ENCODE measurements around the gene SERPINA5. TPM values are rescaled to one million over a fixed set of nuclear protein-coding genes. Genes with fewer than 3 reads are reported as not detected.

Gene SERPINA5
- polyA plus RNA-seq, 1 of the 3 experiments (the other 2 are of a cell fraction), result 0.08 TPM

DNA sequence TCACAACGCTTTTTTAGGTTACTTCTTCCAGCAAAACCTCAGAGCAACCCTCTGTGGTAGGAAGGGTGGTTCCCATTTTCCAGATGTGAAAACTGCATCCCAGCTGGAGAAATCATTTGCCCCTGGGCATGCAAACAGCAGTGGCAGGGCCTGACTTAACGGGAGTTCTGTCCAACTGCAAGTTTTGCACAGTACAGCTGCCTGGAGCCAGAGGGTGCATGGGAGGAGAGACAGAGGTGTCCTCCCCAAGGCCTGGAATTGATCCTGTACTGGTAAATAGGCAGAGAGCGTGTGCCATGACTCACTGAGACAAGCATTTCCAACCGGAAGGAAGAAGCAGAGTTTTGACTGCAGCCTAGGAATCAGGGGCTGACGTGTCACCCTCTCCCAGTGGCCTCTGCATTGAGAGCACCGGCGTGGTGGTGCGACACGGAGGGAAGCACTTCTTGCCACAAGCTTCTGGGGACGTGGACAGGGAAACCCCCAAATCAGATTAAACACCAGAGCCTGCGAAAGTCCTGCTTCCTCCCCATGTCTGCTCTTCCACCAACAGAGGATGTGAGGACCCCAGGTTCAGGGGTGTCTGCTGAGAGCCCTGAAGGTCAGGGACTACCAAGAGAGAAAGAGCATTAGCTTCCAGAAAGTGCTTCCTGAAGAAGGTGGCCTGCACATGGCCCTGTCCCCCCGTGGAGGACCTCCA is 39.0 kb upstream of the SERPINA5 start:
- no peak overlapping the region for H3K4me3 ChIP-seq (ENCODE audit: low read depth in 2 of 2, low read length in 1 of 2)
- no peak overlapping the region for H3K4me2 ChIP-seq
- H3K27ac ChIP-seq (ENCODE audit: low read depth in 2 of 2, low read length in 1 of 2), result no peak overlapping the region
- WGBS (ENCODE audit: low lambda C conversion rate), result 43% methylated on average over 10 of the region's 12 CpGs
- POLR2A ChIA-PET, result no interaction called here
- no peaks in the 10 kb centered on the region for H4K20me1 ChIP-seq (ENCODE audit: insufficient read depth)
- H3K4me1 ChIP-seq (ENCODE audit: control insufficient read depth in 1 of 2, insufficient read depth in 2 of 2, low read depth in 1 of 2, low read length in 1 of 2), result no peaks in the 10 kb centered on the region
- no peak for DNase-seq
- no peaks in the 10 kb centered on the region for H3K36me3 ChIP-seq (replicated peaks in 1 of 2; ENCODE audit: control insufficient read depth in 1 of 2, insufficient read depth in 2 of 2, low read length in 1 of 2)
- H3F3A ChIP-seq (replicated peaks; ENCODE audit: insufficient read depth), result no peaks in the 10 kb centered on the region
- H3K79me2 ChIP-seq (ENCODE audit: insufficient read depth), result no peaks in the 10 kb centered on the region
- no peaks in the 10 kb centered on the region for H3K27me3 ChIP-seq (ENCODE audit: insufficient read depth)
- H3K9ac ChIP-seq, result no peak overlapping the region
- no peaks in the 10 kb centered on the region for H3K9me2 ChIP-seq
- H2AFZ ChIP-seq (ENCODE audit: low read depth), result peak overlapping the region; percentile 56; the same call in 1 of the 2 replicates
- CTCF ChIA-PET, result interaction anchor here (0.9 kb wide), 1 partner anchor 93 kb away, joined by 3 read pairs; no protein-coding TSS in a partner anchor
- TF ChIP-seq EP300 (IDR thresholded peaks at IDR 0.05; ENCODE audit: borderline replicate concordance in 1 of 2, low read depth in 1 of 2, low read length in 1 of 2) (no peak), JUND (IDR thresholded peaks at IDR 0.05) (peak; percentile 11; the same call in 1 of the 2 replicates)
- TF ChIP-seq, protein P1, sequence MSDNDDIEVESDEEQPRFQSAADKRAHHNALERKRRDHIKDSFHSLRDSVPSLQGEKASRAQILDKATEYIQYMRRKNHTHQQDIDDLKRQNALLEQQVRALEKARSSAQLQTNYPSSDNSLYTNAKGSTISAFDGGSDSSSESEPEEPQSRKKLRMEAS (IDR thresholded peaks at IDR 0.05; ENCODE audit: low read depth), result 0 out of 2 replicates have a peak, but pooled peaks have one; percentile 18
- H3K9me3 ChIP-seq, result no peaks in the 10 kb centered on the region

GRCh38 chr14:94542811-94543440 is 38.3 kb upstream of the SERPINA5 start:
- H3K4me2 ChIP-seq, result no peak overlapping the region
- H3K9me2 ChIP-seq, result no peaks in the 10 kb centered on the region
- H3K9ac ChIP-seq, result no peak overlapping the region
- H2AFZ ChIP-seq (ENCODE audit: low read depth), result no peak overlapping the region
- TF ChIP-seq GATA2 (CRISPR knock-in tag; IDR thresholded peaks at IDR 0.05) (no peak), REST (IDR thresholded peaks at IDR 0.05; ENCODE audit: low read depth, low read length) (no peak), MEF2A (IDR thresholded peaks at IDR 0.05; ENCODE audit: borderline replicate concordance, low read depth) (no peak), GABPA (IDR thresholded peaks at IDR 0.05; ENCODE audit: low read depth) (no peak), POLR2AphosphoS5 (IDR thresholded peaks at IDR 0.05; ENCODE audit: low read depth, low read length) (no peak), JUND (IDR thresholded peaks at IDR 0.05) (no peak), EZH2phosphoT487 (IDR thresholded peaks at IDR 0.05; ENCODE audit: borderline replicate concordance, low read depth) (no peak), TCF12 (IDR thresholded peaks at IDR 0.05) (no peak), TEAD4 (IDR thresholded peaks at IDR 0.05; ENCODE audit: borderline replicate concordance, insufficient read depth) (no peak), SMC3 (IDR thresholded peaks at IDR 0.05; ENCODE audit: low read depth, low read length) (no peak), ELF1 (IDR thresholded peaks at IDR 0.05) (no peak), CHD2 (IDR thresholded peaks at IDR 0.05; ENCODE audit: low read length, partially characterized antibody) (no peak)
- TF ChIP-seq, protein P2, sequence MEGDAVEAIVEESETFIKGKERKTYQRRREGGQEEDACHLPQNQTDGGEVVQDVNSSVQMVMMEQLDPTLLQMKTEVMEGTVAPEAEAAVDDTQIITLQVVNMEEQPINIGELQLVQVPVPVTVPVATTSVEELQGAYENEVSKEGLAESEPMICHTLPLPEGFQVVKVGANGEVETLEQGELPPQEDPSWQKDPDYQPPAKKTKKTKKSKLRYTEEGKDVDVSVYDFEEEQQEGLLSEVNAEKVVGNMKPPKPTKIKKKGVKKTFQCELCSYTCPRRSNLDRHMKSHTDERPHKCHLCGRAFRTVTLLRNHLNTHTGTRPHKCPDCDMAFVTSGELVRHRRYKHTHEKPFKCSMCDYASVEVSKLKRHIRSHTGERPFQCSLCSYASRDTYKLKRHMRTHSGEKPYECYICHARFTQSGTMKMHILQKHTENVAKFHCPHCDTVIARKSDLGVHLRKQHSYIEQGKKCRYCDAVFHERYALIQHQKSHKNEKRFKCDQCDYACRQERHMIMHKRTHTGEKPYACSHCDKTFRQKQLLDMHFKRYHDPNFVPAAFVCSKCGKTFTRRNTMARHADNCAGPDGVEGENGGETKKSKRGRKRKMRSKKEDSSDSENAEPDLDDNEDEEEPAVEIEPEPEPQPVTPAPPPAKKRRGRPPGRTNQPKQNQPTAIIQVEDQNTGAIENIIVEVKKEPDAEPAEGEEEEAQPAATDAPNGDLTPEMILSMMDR (IDR thresholded peaks at IDR 0.05), result no peak
- no peak for DNase-seq
- no peaks in the 10 kb centered on the region for H3F3A ChIP-seq (replicated peaks; ENCODE audit: insufficient read depth)
- H3K4me3 ChIP-seq (ENCODE audit: low read depth in 2 of 2, low read length in 1 of 2), result no peak overlapping the region
- no peaks in the 10 kb centered on the region for H3K27me3 ChIP-seq (ENCODE audit: insufficient read depth)
- no peaks in the 10 kb centered on the region for H3K4me1 ChIP-seq (ENCODE audit: control insufficient read depth in 1 of 2, insufficient read depth in 2 of 2, low read depth in 1 of 2, low read length in 1 of 2)
- no peak overlapping the region for H3K27ac ChIP-seq (ENCODE audit: low read depth in 2 of 2, low read length in 1 of 2)
- 69% methylated on average over 4 of the region's 9 CpGs for WGBS (ENCODE audit: low lambda C conversion rate)
- ChIA-PET CTCF (no interaction called here), POLR2A (no interaction called here)
- no peaks in the 10 kb centered on the region for H4K20me1 ChIP-seq (ENCODE audit: insufficient read depth)
- no peaks in the 10 kb centered on the region for H3K79me2 ChIP-seq (ENCODE audit: insufficient read depth)
- H3K9me3 ChIP-seq, result no peaks in the 10 kb centered on the region
- no peaks in the 10 kb centered on the region for H3K36me3 ChIP-seq (replicated peaks in 1 of 2; ENCODE audit: control insufficient read depth in 1 of 2, insufficient read depth in 2 of 2, low read length in 1 of 2)

Measured in SK-N-SH (cell line).